ENCODE data around the gene PLET1.

- TF ChIP-seq, protein P1, sequence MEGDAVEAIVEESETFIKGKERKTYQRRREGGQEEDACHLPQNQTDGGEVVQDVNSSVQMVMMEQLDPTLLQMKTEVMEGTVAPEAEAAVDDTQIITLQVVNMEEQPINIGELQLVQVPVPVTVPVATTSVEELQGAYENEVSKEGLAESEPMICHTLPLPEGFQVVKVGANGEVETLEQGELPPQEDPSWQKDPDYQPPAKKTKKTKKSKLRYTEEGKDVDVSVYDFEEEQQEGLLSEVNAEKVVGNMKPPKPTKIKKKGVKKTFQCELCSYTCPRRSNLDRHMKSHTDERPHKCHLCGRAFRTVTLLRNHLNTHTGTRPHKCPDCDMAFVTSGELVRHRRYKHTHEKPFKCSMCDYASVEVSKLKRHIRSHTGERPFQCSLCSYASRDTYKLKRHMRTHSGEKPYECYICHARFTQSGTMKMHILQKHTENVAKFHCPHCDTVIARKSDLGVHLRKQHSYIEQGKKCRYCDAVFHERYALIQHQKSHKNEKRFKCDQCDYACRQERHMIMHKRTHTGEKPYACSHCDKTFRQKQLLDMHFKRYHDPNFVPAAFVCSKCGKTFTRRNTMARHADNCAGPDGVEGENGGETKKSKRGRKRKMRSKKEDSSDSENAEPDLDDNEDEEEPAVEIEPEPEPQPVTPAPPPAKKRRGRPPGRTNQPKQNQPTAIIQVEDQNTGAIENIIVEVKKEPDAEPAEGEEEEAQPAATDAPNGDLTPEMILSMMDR (IDR thresholded peaks at IDR 0.05) = no peak
- TF ChIP-seq POLR2A (IDR thresholded peaks at IDR 0.05) = no peak
Observed at GRCh38 chr11:112292785-112293407, 32.2 kb upstream of the PLET1 start.
